CD4-positive, alpha-beta memory T cell (primary cell): ENCODE data around the gene CYP4F11. TPM values are rescaled to one million over a fixed set of nuclear protein-coding genes. Genes with fewer than 3 reads are reported as not detected.
"Not testable (repeated sequence)": the region's sequence is repeated elsewhere in the genome, so short reads cannot be mapped to it uniquely, and the experiment has no call there.

Experiments
- CTCF ChIA-PET: fragments of 350-600 bp; sonication (Branson Sonifier 250); formaldehyde crosslinking; loops from one replicate; lab custom pipeline; 2021; ENCODE audit warnings: inconsistent platforms; ENCODE audit not compliant: partially characterized antibody; lab: Charles Lee
- POLR2A ChIA-PET: fragments of 350-600 bp; sonication (Branson Sonifier 250); formaldehyde crosslinking; loops from one replicate; lab custom pipeline; 2021; ENCODE audit not compliant: partially characterized antibody; lab: Charles Lee
- DNase-seq, 5 donors: peaks; one replicate each; pipeline versions ENCODE4 v3.0.0 to v3.0.0-alpha.2; 2020 to 2022; ENCODE audit warnings: mixed read lengths in 1 of 5
- H3K27ac ChIP-seq: one replicate; pipeline ENCODE4 v1.7.0; 2013; ENCODE audit warnings: low read depth, low read length
- H3K27me3 ChIP-seq: 2 replicates; pipeline ENCODE4 v1.7.0; 2013; ENCODE audit warnings: mild to moderate bottlenecking, low read length, moderate library complexity; ENCODE audit not compliant: insufficient read depth
- H3K36me3 ChIP-seq: 2 replicates; pipeline ENCODE4 v1.7.0; 2013; ENCODE audit warnings: mild to moderate bottlenecking, low read length, moderate library complexity; ENCODE audit not compliant: insufficient read depth
- H3K4me1 ChIP-seq: 2 replicates; pipeline ENCODE4 v1.7.0; 2013; ENCODE audit warnings: mild to moderate bottlenecking, low read length, moderate library complexity; ENCODE audit not compliant: insufficient read depth
- H3K4me3 ChIP-seq, 2 donors: one replicate each; pipeline ENCODE4 v1.7.0; 2013; ENCODE audit warnings: low read length in 2 of 2, mild to moderate bottlenecking in 1 of 2
- H3K9me3 ChIP-seq, 2 donors: one replicate each; pipeline ENCODE4 v1.7.0; 2013; ENCODE audit warnings: low read length in 2 of 2, control low read depth in 1 of 2; ENCODE audit not compliant: control insufficient read depth in 1 of 2
- H3K27ac Mint-ChIP-seq, 7 donors: one replicate each; pipeline ENCODE4 v1.8.0; 2020 to 2021; ENCODE audit warnings: mixed read lengths in 7 of 7, mild to moderate bottlenecking in 6 of 7, inconsistent platforms in 3 of 7, moderate library complexity in 3 of 7
- H3K27me3 Mint-ChIP-seq, 2 donors: one replicate each; pipeline ENCODE4 v1.8.0; 2020 to 2021; ENCODE audit warnings: mixed read lengths in 2 of 2
- H3K36me3 Mint-ChIP-seq, 2 donors: one replicate each; pipeline ENCODE4 v1.8.0; 2020 to 2021; ENCODE audit warnings: mixed read lengths in 2 of 2, inconsistent platforms in 1 of 2, mild to moderate bottlenecking in 1 of 2
- H3K4me1 Mint-ChIP-seq, 4 donors: one replicate each; pipeline ENCODE4 v1.8.0; 2020 to 2021; ENCODE audit warnings: mixed read lengths in 4 of 4, mild to moderate bottlenecking in 1 of 4
- H3K4me3 Mint-ChIP-seq, 8 donors: one replicate each; pipeline ENCODE4 v1.8.0; 2020 to 2021; ENCODE audit warnings: mixed read lengths in 8 of 8, mild to moderate bottlenecking in 7 of 8, moderate library complexity in 6 of 8, inconsistent platforms in 3 of 8
- H3K9me3 Mint-ChIP-seq, 8 donors: one replicate each; pipeline ENCODE4 v1.8.0; 2020 to 2021; ENCODE audit warnings: mixed read lengths in 8 of 8, mild to moderate bottlenecking in 5 of 8, inconsistent platforms in 3 of 8, moderate library complexity in 1 of 8
- intact Hi-C: fragments of 100-400 bp; cut with micrococcal nuclease; formaldehyde crosslinking; loops from one replicate; pipeline ENCODE4 v1.15.1; 2023
- polyA plus RNA-seq, 2 donors: library from polyadenylated mRNA; unstranded; fragments of 300-500 nt; fragmentation: Illumina TruSeq; gene quantifications; one replicate each; pipeline ENCODE4 v1.2.3, GENCODE V29; 2021
- total RNA-seq, 2 experiments: library from RNA; stranded (reverse); gene quantifications; one replicate each; pipeline ENCODE4 v1.2.3, GENCODE V29; 2021

Gene CYP4F11, protein sequence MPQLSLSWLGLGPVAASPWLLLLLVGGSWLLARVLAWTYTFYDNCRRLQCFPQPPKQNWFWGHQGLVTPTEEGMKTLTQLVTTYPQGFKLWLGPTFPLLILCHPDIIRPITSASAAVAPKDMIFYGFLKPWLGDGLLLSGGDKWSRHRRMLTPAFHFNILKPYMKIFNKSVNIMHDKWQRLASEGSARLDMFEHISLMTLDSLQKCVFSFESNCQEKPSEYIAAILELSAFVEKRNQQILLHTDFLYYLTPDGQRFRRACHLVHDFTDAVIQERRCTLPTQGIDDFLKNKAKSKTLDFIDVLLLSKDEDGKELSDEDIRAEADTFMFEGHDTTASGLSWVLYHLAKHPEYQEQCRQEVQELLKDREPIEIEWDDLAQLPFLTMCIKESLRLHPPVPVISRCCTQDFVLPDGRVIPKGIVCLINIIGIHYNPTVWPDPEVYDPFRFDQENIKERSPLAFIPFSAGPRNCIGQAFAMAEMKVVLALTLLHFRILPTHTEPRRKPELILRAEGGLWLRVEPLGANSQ
- not detected for total RNA-seq
- polyA plus RNA-seq, result not detected

DNA sequence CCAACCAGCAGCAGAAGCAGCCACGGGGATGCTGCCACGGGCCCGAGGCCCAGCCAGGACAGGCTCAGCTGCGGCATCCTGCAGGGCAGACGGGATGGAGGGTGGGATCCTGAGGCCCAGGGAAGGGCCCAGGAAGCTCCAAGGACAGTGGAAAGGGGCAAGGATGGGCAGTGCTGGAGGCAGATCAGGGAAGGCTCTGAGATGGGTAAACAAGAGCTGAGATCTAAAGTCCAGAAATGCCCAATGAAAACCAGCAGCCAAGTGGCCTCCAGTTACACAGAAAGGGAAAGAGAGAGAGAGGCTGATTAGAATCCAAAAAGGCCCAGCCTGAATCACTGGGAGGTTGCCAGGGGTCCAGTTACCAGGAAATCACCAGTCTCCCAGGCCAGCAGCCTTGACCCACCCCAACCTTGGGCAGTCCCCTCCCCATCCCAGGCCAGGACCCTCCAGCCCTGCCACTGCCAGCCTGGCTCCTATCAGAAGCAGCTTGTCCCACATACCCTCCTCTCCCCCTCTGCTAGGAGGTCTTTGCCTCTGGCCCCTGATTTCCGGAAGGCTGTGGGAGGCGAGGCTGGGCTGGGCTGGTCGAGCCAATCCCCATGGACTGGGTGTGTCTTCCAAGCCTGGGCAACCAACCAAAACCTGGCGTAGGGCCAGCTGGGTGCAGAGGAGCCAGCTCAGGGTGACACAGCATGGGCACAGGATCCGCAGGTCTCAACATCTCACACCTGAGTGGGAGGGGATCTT, at the start of gene CYP4F11:
Gene CYP4F11, minus strand, starts transcription at position 198 of the 747 bp plus-strand sequence. Its CDS starts 121 bp downstream, at position 77.
- no peak for DNase-seq
- POLR2A ChIA-PET, result no interaction called here
- peaks cover 0 to 7% (median 2%) of the 10 kb centered on the region in 4 donors for H3K4me1 Mint-ChIP-seq
- H3K4me3 Mint-ChIP-seq, result no peak within 1 kb of the TSS
- H3K9me3 ChIP-seq, result no peaks in the 10 kb centered on the region
- peaks cover 0 to 12% (median 4%) of the 10 kb centered on the region in 8 donors for H3K9me3 Mint-ChIP-seq
- H3K36me3 Mint-ChIP-seq, result peaks cover 0 to 4% of the 10 kb centered on the region in 2 donors
- no peaks in the 10 kb centered on the region for H3K36me3 ChIP-seq
- H3K27me3 Mint-ChIP-seq, result peaks cover 5 to 35% of the 10 kb centered on the region in 2 donors
- CTCF ChIA-PET, result no interaction called here
- no peak within 1 kb of the TSS for H3K27ac Mint-ChIP-seq
- no peak within 1 kb of the TSS for H3K27ac ChIP-seq
- H3K4me1 ChIP-seq, result no peaks in the 10 kb centered on the region
- intact Hi-C loops, result no loop called here
- no peak within 1 kb of the TSS for H3K4me3 ChIP-seq
- peaks cover 3% of the 10 kb centered on the region for H3K27me3 ChIP-seq

GRCh38 chr19:15979293-15979692, 45.0 kb upstream of the CYP4F11 start:
- Histone ChIP-seq H3K4me1 (no peaks in the 10 kb centered on the region), H3K36me3 (no peaks in the 10 kb centered on the region), H3K27me3 (peaks cover 15% of the 10 kb centered on the region), H3K4me3 (no peak overlapping the region), H3K27ac (no peak overlapping the region), H3K9me3 (no peaks in the 10 kb centered on the region)
- Mint-ChIP-seq H3K4me1 (no peaks in the 10 kb centered on the region), H3K27me3 (peaks cover 26 to 28% of the 10 kb centered on the region in 2 donors), H3K36me3 (peaks cover 0 to 2% of the 10 kb centered on the region in 2 donors), H3K9me3 (peaks cover 0 to 31% (median 20%) of the 10 kb centered on the region in 8 donors), H3K4me3 (no peak overlapping the region), H3K27ac (no peak overlapping the region)
- intact Hi-C loops, result no loop called here
- ChIA-PET POLR2A (no interaction called here), CTCF (no interaction called here)
- no peak for DNase-seq

DNA sequence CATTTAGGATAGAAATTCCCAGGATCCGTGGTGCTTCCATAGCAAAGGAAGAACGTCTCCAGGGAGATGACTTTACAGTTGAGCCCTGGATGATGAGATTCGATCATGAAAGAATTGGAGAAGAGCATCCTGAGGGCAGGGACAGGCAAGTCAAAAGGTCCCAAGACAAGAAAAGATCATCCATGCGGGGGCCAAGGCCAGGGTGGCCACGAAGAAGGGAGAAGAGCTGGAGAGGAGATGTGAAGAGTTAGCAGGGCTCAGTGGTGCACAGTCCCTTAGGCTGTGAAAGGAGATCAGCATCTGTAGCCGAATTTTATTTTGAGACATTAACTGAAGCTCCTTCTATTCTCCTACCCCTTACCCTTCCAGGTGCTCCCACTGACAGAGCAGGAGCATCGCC, 43.4 kb upstream of the CYP4F11 start:
- POLR2A ChIA-PET, result no interaction called here
- Mint-ChIP-seq H3K27ac (no peak overlapping the region), H3K27me3 (peaks cover 29 to 33% of the 10 kb centered on the region in 2 donors), H3K4me3 (no peak overlapping the region), H3K9me3 (peaks cover 0 to 25% (median 13%) of the 10 kb centered on the region in 8 donors), H3K36me3 (no peaks in the 10 kb centered on the region), H3K4me1 (no peaks in the 10 kb centered on the region)
- H3K27ac ChIP-seq, result no peak overlapping the region
- no peak overlapping the region for H3K4me3 ChIP-seq
- no peaks in the 10 kb centered on the region for H3K4me1 ChIP-seq
- no peak for DNase-seq
- no peaks in the 10 kb centered on the region for H3K9me3 ChIP-seq
- CTCF ChIA-PET, result no interaction called here
- peaks cover 15% of the 10 kb centered on the region for H3K27me3 ChIP-seq
- intact Hi-C loops, result no loop called here
- H3K36me3 ChIP-seq, result no peaks in the 10 kb centered on the region

DNA sequence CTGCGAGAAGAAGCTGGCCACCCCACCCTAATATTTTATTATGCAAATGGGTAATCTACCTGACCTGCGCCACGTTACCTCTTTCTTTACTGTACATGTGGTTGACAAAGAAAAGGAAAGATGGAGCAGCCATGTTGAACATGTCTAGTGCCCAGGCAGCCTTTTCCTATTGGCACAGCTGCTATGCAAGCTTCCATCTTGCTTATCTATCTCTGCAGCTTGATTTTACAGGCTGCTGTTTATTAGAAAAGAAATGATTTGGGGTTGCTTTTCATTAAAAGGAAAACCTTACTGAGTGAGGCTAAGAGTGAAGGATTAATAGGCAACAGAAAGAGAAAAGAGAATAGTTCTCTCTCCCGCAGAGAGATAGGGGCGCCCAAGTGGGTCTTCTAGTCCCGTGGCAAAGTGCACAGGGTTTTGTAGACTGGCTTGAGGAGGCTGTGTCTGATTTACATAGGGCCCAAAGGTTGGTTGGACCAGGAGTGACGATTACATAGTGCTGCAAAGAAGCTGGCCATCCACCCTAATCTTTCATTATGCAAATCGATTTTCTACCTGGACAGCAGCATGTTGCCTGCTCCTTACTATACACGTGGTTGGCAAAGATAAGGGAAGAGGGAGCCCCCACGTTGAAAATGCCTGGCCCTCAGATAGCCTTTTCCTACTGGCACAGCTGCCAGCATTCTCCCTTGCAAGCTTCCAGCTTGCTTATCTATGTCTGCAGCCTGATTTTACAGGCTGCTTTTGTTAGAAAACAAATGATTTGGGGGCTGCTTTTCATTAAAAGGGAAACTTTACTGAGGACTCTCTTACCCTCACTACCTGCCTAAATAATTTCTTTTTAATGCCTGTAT, 42.7 kb upstream of the CYP4F11 start:
- no peak overlapping the region for H3K27ac Mint-ChIP-seq
- Histone ChIP-seq H3K4me1 (no peaks in the 10 kb centered on the region), H3K9me3 (no peaks in the 10 kb centered on the region), H3K36me3 (no peaks in the 10 kb centered on the region), H3K27ac (no peak overlapping the region), H3K4me3 (no peak overlapping the region), H3K27me3 (peaks cover 15% of the 10 kb centered on the region)
- intact Hi-C loops, result no loop called here
- ChIA-PET CTCF (no interaction called here), POLR2A (no interaction called here)
- H3K4me3 Mint-ChIP-seq, result no peak overlapping the region
- no peaks in the 10 kb centered on the region for H3K4me1 Mint-ChIP-seq
- no peak for DNase-seq
- no peaks in the 10 kb centered on the region for H3K36me3 Mint-ChIP-seq
- H3K27me3 Mint-ChIP-seq, result peaks cover 32 to 36% of the 10 kb centered on the region in 2 donors
- peaks cover 0 to 19% (median 8%) of the 10 kb centered on the region in 8 donors for H3K9me3 Mint-ChIP-seq

DNA sequence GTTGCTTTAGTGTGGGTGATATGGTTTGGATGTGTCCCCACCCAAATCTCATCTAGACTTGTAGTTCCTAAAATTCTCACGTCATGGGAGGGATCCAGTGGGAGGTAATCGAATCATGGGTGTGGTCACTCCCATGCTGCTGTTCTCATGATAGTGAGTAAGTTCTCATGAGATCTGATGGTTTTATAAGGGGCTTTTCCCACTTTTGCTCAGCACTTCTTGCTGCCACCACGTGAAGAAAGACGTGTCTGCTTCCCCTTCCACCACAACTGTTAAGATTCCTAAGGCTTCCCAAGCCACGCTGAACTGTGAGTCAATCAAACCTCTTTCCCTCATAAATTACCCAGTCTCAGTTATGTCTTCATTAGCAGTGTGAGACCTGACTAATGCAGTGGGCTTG, 40.5 kb upstream of the CYP4F11 start:
- H3K4me3 ChIP-seq, result no peak overlapping the region
- ChIA-PET POLR2A (no interaction called here), CTCF (no interaction called here)
- Mint-ChIP-seq H3K27me3 (peaks cover 34 to 36% of the 10 kb centered on the region in 2 donors), H3K27ac (no peak overlapping the region), H3K36me3 (no peaks in the 10 kb centered on the region), H3K4me3 (no peak overlapping the region), H3K9me3 (peaks cover 0 to 11% (median 3%) of the 10 kb centered on the region in 8 donors), H3K4me1 (no peaks in the 10 kb centered on the region)
- no peak for DNase-seq
- intact Hi-C loops, result no loop called here
- no peak overlapping the region for H3K27ac ChIP-seq
- no peaks in the 10 kb centered on the region for H3K4me1 ChIP-seq
- no peaks in the 10 kb centered on the region for H3K9me3 ChIP-seq
- peaks cover 4% of the 10 kb centered on the region for H3K27me3 ChIP-seq
- no peaks in the 10 kb centered on the region for H3K36me3 ChIP-seq

GRCh38 chr19:15972043-15972442, 37.7 kb upstream of the CYP4F11 start:
- DNase-seq, H3K27ac Mint-ChIP-seq, intact Hi-C loops, H3K27me3 ChIP-seq, H3K9me3 ChIP-seq, H3K27ac ChIP-seq, CTCF ChIA-PET, POLR2A ChIA-PET, H3K4me1 ChIP-seq, H3K4me1 Mint-ChIP-seq, H3K36me3 ChIP-seq, H3K4me3 Mint-ChIP-seq, H3K4me3 ChIP-seq, H3K36me3 Mint-ChIP-seq: not testable (repeated sequence)
- Mint-ChIP-seq H3K9me3 (peaks cover 0 to 11% (median 1%) of the 10 kb centered on the region in 8 donors), H3K27me3 (peaks cover 27 to 30% of the 10 kb centered on the region in 2 donors)
